ENCODE results near the gene CYB561. TPM values are rescaled to one million over a fixed set of nuclear protein-coding genes. Genes with fewer than 3 reads are reported as not detected.

CYB561 gene
- total RNA-seq, 1 experiment from 2014 or later, result 40.1 TPM

- ATAC-seq (no peak), DNase-seq (ENCODE audit: low read depth, low spot score) (no peak)
- H3K36me3 ChIP-seq (ENCODE audit: control insufficient read depth, insufficient read depth, low read length), result no peaks in the 10 kb centered on the region
- ChIA-PET POLR2A (no interaction called here), CTCF (no interaction called here)
- no peaks in the 10 kb centered on the region for H3K27me3 ChIP-seq (ENCODE audit: control insufficient read depth, insufficient read depth, low read length)
- no TSS peak for BruUV-seq (replicated peaks)
- TF ChIP-seq TCF7L2 (IDR thresholded peaks at IDR 0.05; ENCODE audit: low read depth, low read length) (no peak), POLR2AphosphoS5 (IDR thresholded peaks at IDR 0.05; ENCODE audit: low read depth, low read length) (no peak), REST (IDR thresholded peaks at IDR 0.05; ENCODE audit: insufficient read depth in 1 of 2, low read depth in 2 of 2, low read length in 1 of 2) (no peak), SIN3A (IDR thresholded peaks at IDR 0.05; ENCODE audit: borderline replicate concordance, insufficient read depth, low read depth, low read length) (no peak), CTCF (IDR thresholded peaks at IDR 0.05) (no peak)
- H3K9me3 ChIP-seq (ENCODE audit: control insufficient read depth, insufficient read depth, low read depth, low read length), result no peaks in the 10 kb centered on the region
- in situ Hi-C loops (cut with HindIII; ENCODE audit: low pct_unique_long_range_greater_than_20kb, low sequenced_read_pairs) (no loop called here), intact Hi-C loops (cut with micrococcal nuclease; ENCODE audit: unreplicated experiment) (no loop called here)
- no peak overlapping the region for H3K4me3 ChIP-seq (ENCODE audit: low read depth in 2 of 2, low read length in 2 of 2)
- no peak overlapping the region for H3K27ac ChIP-seq (ENCODE audit: low read length)
- 0 out of 2 replicates have a peak, but pooled peaks cover 4% of the 10 kb centered on the region for H3K4me1 ChIP-seq (ENCODE audit: control insufficient read depth, insufficient read depth, low read length)
Measured at GRCh38 chr17:63464691-63465236, 18.7 kb upstream of the CYB561 start.

GRCh38 chr17:63463771-63464170 lies 17.7 kb upstream of the CYB561 start:
- Histone ChIP-seq H3K4me1 (ENCODE audit: control insufficient read depth, insufficient read depth, low read length) (0 out of 2 replicates have a peak, but pooled peaks cover 4% of the 10 kb centered on the region), H3K36me3 (ENCODE audit: control insufficient read depth, insufficient read depth, low read length) (no peaks in the 10 kb centered on the region), H3K27ac (ENCODE audit: low read length) (no peak overlapping the region), H3K27me3 (ENCODE audit: control insufficient read depth, insufficient read depth, low read length) (no peaks in the 10 kb centered on the region), H3K9me3 (ENCODE audit: control insufficient read depth, insufficient read depth, low read depth, low read length) (no peaks in the 10 kb centered on the region), H3K4me3 (ENCODE audit: low read depth in 2 of 2, low read length in 2 of 2) (no peak overlapping the region)
- CTCF ChIA-PET, result no interaction called here
- DNase-seq (ENCODE audit: low read depth, low spot score) (no peak), ATAC-seq (no peak)
- intact Hi-C loops (cut with micrococcal nuclease; ENCODE audit: unreplicated experiment) (no loop called here), in situ Hi-C loops (cut with HindIII; ENCODE audit: low pct_unique_long_range_greater_than_20kb, low sequenced_read_pairs) (no loop called here)
- POLR2A ChIA-PET, result interaction anchor here (0.6 kb wide), 1 partner anchor 343 kb away, joined by 3 read pairs; no protein-coding TSS in a partner anchor
- TF ChIP-seq SIN3A (IDR thresholded peaks at IDR 0.05; ENCODE audit: borderline replicate concordance, insufficient read depth, low read depth, low read length) (no peak), REST (IDR thresholded peaks at IDR 0.05; ENCODE audit: insufficient read depth in 1 of 2, low read depth in 2 of 2, low read length in 1 of 2) (no peak), POLR2AphosphoS5 (IDR thresholded peaks at IDR 0.05; ENCODE audit: low read depth, low read length) (no peak), TCF7L2 (IDR thresholded peaks at IDR 0.05; ENCODE audit: low read depth, low read length) (no peak), CTCF (IDR thresholded peaks at IDR 0.05) (no peak)
- no TSS peak for BruUV-seq (replicated peaks)

Data from Panc1 (cell line).